HepG2 (cell line): ENCODE measurements around the gene HDHD3. TPM values are rescaled to one million over a fixed set of nuclear protein-coding genes. Genes with fewer than 3 reads are reported as not detected.
A peak's percentile ranks its signal among the peaks of the same experiment; 100 is the strongest.

Experiments used
- BCL3 ChIP-seq: sonication (generic); formaldehyde crosslinking; IDR thresholded peaks from 2 replicates; pipeline ENCODE4 v1.5.1; 2020; ENCODE audit warnings: mild to moderate bottlenecking, missing genetic modification reagents, moderate library complexity
- CAMTA2 ChIP-seq: sonication (generic); formaldehyde crosslinking; IDR thresholded peaks from 2 replicates; pipeline ENCODE4 v1.4.0; 2020; ENCODE audit warnings: mild to moderate bottlenecking, missing genetic modification reagents, borderline replicate concordance
- GATA4 ChIP-seq: sonication (generic); IDR thresholded peaks from 2 replicates; pipeline ENCODE4 v1.6.1; 2016; ENCODE audit warnings: antibody characterized with exemption, low read depth, borderline replicate concordance
- MXD4 ChIP-seq: IDR thresholded peaks from 2 replicates; pipeline ENCODE4 v1.6.1; 2016; ENCODE audit warnings: mild to moderate bottlenecking, missing biosample characterization, missing genetic modification reagents
- PRDM10 ChIP-seq: sonication (generic); formaldehyde crosslinking; IDR thresholded peaks from 2 replicates; pipeline ENCODE4 v1.4.0; 2020; ENCODE audit warnings: low read depth, missing genetic modification reagents
- RAD51 ChIP-seq: fragments of 450-650 bp; IDR thresholded peaks from 2 replicates; pipeline ENCODE4 v1.6.1; 2016; ENCODE audit warnings: borderline replicate concordance
- ZNF407 ChIP-seq: sonication (generic); formaldehyde crosslinking; IDR thresholded peaks from one replicate; pipeline ENCODE4 v1.5.1; 2020; ENCODE audit warnings: mild to moderate bottlenecking, missing genetic modification reagents; ENCODE audit errors: not compliant biosample characterization
- ZNF430 ChIP-seq: sonication (generic); formaldehyde crosslinking; IDR thresholded peaks from 2 replicates; pipeline ENCODE4 v1.9.0; 2021; ENCODE audit warnings: mild to moderate bottlenecking, missing genetic modification reagents
- ZNF597 ChIP-seq: sonication (generic); formaldehyde crosslinking; IDR thresholded peaks from 2 replicates; pipeline ENCODE4 v1.5.0; 2020; ENCODE audit warnings: missing genetic modification reagents
- ZXDC ChIP-seq: sonication (generic); formaldehyde crosslinking; IDR thresholded peaks from 2 replicates; pipeline ENCODE4 v1.5.0; 2020; ENCODE audit warnings: mild to moderate bottlenecking, missing genetic modification reagents
- polyA plus RNA-seq, 8 experiments: library from polyadenylated mRNA; depleted of rRNA in 3 of 8; stranded (reverse) in 7 of 8; unstranded in 1 of 8; fragments of >200 nt; fragmentation: Illumina TruSeq in 4 of 8; extraction: Trizol in 4 of 8; gene quantifications; 2 replicates each; pipeline versions ENCODE4 v1.2.1 to v1.2.3, GENCODE V29; 2011 to 2016; ENCODE audit warnings: low read depth in 4 of 8, missing spikeins in 1 of 8, mixed read lengths in 1 of 8; ENCODE audit not compliant: insufficient read depth in 1 of 8
- total RNA-seq, 5 experiments: library from RNA; depleted of rRNA; stranded (reverse); fragments of >200 nt; fragmentation: Illumina TruSeq; extraction: Trizol; gene quantifications; 2 replicates each; pipeline ENCODE4 v1.2.3, GENCODE V29; 2016; ENCODE audit warnings: low read depth in 1 of 5

HDHD3 gene
- total and polyA plus RNA-seq, 2 of the 13 experiments (the other 11 are each of a cell fraction or from before 2014, with no cell fraction given): 23.1 to 38.5 TPM

- TF ChIP-seq ZNF430 (CRISPR knock-in tag) (peak; percentile 85), MXD4 (peak; percentile 75), BCL3 (no peak), ZNF597 (no peak), ZNF407 (CRISPR knock-in tag) (no peak), ZXDC (CRISPR knock-in tag) (0 out of 2 replicates have a peak, but pooled peaks have one; percentile 63), RAD51 (no peak), GATA4 (no peak), CAMTA2 (CRISPR knock-in tag) (peak; percentile 62; the same call in 1 of the 2 replicates), PRDM10 (CRISPR knock-in tag) (peak; percentile 24; the same call in 1 of the 2 replicates)
Measured at GRCh38 chr9:113401027-113401792, 24.4 kb upstream of the HDHD3 start, which contains the start of gene ALAD (continued).
